Breast epithelium (tissue), 3 donors: Measurements from ENCODE around the gene TCFL5.

Experiments used
- POLR2A ChIP-seq: fragments of 450-650 bp; IDR thresholded peaks from one replicate; pipeline ENCODE4 v1.6.1; 2016; ENCODE audit warnings: antibody characterized with exemption, mild to moderate bottlenecking, moderate library complexity
- POLR2AphosphoS5 ChIP-seq, 3 donors: sonication (generic); formaldehyde crosslinking; IDR thresholded peaks; one replicate each; pipeline ENCODE4 v1.6.1; 2017; ENCODE audit warnings: antibody characterized with exemption in 3 of 3
- TF ChIP-seq, protein P1 (sequence below), 3 donors: fragments of 450-650 bp; IDR thresholded peaks; one replicate each; pipeline ENCODE4 v1.5.1; 2016 to 2017; ENCODE audit warnings: antibody characterized with exemption in 3 of 3, mild to moderate bottlenecking in 3 of 3, moderate library complexity in 3 of 3

DNA sequence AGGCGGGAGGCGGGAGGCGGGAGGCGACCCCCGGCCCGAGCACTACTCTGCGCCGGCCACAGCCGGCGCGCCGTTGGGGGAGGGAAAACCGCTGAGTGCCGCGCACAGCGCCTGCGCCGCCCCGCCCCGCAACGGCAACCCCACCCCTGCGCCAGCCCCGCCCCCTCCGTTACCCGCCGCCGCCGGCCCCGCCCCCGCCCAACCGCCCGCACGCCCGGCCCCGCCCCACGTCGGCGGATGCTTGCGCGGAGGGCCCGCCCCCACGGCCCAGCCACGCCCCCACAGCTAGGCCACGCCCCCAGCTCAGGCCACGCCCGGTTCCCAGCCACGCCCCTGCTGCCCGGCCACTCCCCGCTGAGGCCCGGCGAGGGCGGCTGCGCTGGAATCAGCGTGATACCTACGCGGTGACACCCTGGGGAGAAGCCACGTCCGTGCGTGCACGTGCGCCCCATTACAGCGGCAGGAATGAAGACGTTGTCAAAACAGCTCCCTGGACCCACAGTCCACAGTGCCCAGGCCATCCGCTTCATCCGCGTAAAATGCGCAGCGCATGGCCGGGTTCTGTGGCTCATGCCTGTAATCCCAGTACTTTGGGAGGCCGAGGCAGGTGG is at the start of gene TCFL5:
- TF ChIP-seq, protein P1, sequence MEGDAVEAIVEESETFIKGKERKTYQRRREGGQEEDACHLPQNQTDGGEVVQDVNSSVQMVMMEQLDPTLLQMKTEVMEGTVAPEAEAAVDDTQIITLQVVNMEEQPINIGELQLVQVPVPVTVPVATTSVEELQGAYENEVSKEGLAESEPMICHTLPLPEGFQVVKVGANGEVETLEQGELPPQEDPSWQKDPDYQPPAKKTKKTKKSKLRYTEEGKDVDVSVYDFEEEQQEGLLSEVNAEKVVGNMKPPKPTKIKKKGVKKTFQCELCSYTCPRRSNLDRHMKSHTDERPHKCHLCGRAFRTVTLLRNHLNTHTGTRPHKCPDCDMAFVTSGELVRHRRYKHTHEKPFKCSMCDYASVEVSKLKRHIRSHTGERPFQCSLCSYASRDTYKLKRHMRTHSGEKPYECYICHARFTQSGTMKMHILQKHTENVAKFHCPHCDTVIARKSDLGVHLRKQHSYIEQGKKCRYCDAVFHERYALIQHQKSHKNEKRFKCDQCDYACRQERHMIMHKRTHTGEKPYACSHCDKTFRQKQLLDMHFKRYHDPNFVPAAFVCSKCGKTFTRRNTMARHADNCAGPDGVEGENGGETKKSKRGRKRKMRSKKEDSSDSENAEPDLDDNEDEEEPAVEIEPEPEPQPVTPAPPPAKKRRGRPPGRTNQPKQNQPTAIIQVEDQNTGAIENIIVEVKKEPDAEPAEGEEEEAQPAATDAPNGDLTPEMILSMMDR (IDR thresholded peaks at IDR 0.05), result no peak
- TF ChIP-seq POLR2AphosphoS5 (IDR thresholded peaks at IDR 0.05) (peak; percentile 54 to 70 (median 55)), POLR2A (no peak)
